Iris pigment epithelial cell (primary cell): ENCODE data around the gene CLIC4.
"Not testable (repeated sequence)": the region's sequence is repeated elsewhere in the genome, so short reads cannot be mapped to it uniquely, and the experiment has no call there.

Experiments
- DNase-seq: peaks from one replicate; pipeline ENCODE4 v3.0.0-alpha.2; 2011; ENCODE audit warnings: low read depth

Gene CLIC4

DNA sequence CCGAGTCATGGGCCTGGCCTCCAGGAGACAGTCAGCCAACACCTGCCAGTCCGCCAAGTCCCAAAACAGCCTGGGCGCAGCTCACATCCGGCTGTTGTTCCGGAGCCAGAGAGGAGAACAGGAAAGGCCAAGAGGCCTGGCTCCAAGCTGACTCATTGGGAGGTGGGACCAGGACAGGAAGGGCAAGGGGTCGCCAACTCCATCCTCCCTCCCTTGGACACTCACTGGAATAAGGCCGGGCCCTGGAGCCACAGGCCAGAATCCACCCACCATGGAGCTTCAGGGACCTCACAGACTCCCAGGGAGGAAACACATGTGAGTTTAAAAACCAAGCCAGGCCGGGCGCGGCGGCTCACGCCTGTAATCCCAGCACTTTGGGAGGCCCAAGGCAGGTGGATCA, 25.1 kb upstream of the CLIC4 start:
- DNase-seq: peak; percentile 76

- DNase-seq: no peak
Observed at GRCh38 chr1:24721533-24721932, 23.7 kb upstream of the CLIC4 start.

GRCh38 chr1:24722073-24723035, 22.9 kb upstream of the CLIC4 start:
- DNase-seq: not testable (repeated sequence)

DNA sequence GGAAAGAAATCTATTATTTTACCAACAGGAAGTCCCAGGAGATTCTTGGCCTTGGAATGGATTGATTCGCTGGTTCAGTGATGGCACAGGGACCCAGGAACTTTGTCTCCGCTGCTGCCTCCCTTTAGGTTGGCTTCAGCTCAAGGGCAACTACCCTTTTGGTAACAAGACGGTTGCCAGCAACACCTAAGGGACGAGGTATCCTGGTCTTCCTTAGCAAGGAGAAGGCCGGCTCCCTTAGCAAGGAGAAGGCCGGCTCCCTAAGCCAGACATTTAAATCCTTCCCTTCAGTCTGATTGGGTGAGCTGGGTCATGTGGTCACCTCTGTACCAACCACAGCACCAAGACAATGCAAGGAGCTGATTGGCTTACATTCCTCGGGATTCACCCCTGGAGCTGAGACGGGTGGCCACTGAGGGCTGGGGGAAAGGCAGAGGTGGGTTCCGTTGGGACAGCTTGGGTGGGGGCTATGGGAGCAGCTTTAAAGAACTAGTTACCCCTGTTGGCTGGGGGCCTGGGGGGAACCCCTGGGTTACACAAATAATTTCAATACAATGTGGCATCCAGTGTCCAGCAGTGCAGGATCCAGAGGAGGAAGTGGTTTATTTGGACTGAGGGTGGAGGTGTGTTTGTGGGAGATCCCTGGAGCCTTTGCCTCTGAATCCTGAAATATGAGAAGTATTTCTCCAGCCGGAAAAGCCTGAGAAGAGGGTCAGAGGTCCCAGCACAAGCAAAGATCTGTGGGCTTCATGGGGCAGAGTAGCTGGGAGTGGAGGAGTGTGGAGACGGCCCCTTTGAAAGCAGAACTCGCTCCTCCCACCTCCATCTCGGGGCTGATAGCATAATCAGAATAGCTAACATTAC, 20.7 kb upstream of the CLIC4 start:
- peak; percentile 90 for DNase-seq

DNA sequence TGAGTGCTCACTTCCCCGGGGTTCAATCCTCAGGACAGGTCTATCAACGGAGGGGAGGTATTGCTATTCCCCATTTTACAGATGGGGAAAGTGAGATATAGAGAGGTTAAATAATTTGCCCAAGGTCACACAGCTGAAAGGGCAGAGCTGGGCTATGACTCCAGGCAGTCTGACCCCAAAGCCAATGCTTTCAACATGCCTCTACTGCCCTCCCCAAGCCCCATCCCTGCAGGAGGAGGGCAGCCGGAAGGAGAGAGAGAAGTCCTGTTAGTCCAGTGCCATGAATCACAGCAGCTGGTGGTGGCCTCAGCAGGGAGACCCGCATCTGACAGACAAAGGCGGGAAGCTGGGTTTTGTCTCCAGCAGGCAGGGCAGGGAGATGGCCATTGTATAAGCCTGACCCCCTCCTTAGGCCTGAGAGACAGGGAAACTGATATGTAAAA, 20.0 kb upstream of the CLIC4 start:
- peak; percentile 36 for DNase-seq

GRCh38 chr1:24726741-24727140, 18.5 kb upstream of the CLIC4 start:
- no peak for DNase-seq

DNA sequence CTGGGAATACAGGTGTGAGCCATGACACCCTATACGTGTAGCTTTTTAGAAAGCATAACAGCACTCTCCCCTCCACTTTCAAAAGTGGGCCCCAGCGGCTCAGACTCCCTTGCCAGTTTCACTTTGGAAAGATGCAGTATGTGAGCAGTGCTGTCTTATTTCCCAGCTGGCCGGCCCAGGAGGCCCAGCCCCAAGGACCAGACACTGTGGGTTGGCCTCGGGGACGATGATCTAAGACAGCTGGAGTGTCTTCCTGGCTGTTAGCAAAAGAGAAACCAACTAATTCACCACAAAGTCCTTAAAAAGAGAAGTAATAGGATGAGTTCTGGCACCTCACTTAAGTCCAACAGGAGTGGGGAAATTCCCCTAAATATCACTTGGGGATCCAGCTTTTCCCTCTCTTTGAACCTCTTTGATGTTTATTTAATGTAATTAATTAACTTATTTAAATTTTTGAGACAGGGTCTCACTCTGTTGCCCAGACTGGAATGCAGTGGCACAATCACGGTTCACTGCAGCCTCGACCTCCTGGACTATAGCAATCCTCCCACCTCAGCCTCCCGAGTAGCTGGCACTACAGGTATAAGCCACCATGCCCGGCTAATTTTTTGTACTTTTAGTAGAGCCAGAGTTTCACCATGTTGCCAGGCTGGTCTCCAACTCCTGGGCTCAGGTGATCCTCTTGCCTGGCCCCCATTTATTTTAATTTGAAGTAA, 17.6 kb upstream of the CLIC4 start:
- DNase-seq: peak; percentile 95

- no peak for DNase-seq
Observed at GRCh38 chr1:24728982-24729381, 16.3 kb upstream of the CLIC4 start.

DNA sequence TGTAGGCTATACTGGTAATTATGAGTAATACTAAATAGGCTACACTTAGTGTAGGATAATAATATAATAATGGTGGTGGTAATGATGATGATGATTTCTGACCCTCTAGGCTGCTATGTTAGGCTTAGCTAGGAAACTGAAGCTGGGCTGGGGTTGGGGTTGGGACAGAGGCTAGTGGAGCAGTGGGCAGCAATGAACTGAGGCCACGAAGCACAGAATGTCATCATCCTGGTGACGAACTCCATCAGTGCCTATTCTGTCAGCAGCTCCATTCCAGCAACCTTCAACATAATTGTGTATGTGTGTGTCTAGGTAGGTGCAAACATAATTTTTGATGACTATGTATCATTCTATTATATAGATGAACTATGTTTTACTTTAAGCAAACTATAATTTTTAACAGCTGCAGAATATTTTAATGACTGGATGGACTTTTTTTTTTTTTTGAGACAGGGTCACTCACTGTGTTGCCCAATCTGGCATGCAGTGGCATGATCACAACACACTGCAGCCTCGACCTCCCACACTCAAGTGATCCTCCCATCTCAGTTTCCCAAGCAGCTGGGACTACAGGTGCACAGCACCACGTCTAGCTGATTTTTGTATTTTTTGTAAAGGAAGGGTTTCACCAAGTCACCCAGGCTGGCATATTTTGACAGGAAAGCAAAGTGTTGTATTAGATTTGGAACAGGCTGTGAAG, 12.9 kb upstream of the CLIC4 start:
- DNase-seq: no peak

GRCh38 chr1:24733342-24733741, 11.9 kb upstream of the CLIC4 start:
- DNase-seq: not testable (repeated sequence)

GRCh38 chr1:24735156-24735508, 10.1 kb upstream of the CLIC4 start:
- DNase-seq: no peak

DNA sequence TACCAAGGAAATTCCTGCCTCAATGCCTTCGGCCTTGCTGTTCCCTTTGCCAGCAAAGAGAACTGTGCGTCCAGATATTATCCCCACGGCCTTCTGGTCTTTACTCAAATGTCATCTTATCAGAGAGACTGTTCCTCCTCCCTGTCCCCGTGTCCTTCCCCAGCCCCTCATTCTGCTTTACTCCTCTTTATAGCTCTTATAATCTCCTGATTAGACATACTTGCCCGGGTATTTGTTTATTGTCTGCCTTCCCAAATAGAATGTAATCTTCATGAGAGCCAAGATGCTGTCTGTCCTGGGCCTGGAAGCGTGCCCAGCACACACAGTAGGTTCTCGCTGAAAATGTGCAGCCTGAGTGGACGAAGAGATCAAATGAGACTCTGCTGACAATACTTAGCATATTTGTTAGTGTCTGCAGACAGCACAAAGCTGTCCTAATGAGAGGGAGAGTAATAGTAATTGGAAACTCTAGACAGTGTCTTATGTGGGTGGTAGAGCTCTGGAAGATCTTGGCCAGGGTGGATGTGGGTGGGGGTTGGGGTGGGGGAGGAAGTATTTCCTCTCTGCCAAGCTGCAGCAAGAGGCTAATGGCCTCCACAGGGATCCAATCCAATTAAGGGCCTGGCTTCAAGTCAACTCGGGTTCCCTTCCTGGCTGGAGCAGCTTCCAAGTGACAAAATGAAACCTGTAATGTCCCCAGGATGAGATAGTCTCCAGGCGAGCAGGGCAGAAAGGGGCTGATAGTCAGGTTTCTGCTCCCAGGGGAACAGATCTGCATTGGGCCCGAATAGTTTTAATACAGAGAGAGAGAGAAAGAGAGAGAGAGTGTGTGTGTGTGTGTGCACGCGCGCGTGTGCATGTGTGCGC, 9.5 kb upstream of the CLIC4 start:
- DNase-seq: peak; percentile 57

DNA sequence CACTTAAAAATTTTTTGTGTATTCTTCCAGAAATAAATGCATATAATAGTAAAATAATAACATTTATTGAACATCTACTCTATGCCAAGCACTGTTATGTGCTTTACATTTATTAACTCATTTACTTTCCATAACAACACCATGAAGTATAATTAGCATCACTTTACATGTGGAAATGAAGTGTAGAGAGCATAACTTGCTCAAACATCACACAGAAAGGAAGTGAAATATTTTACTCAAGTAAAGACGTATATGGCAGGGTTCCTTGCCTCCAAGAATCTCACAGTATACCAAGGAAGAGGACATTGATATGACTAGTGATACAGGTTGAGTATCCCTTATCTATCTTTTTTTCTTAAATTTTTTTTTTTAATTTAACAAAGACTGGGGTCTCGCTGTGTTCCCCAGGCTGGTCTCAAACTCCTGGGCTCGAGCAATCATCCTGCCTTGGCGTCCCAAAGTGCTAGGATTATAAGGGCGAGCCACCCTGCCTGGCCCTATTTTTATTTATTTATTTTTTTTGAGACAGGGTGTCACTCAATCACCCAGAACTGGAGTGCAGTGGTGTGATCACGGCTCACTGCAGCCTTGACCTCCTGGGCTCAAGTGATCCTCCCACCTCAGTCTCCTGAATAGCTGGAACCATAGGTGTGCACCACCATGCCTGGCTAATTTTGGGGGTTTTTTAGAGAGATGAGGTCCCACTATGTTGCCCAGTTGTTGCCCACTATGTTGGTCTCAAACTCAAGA, 7.7 kb upstream of the CLIC4 start:
- DNase-seq: no peak

GRCh38 chr1:24739241-24739640, 6.0 kb upstream of the CLIC4 start:
- DNase-seq: no peak

GRCh38 chr1:24742090-24742938, 2.9 kb upstream of the CLIC4 start:
- DNase-seq: peak; percentile 90

DNA sequence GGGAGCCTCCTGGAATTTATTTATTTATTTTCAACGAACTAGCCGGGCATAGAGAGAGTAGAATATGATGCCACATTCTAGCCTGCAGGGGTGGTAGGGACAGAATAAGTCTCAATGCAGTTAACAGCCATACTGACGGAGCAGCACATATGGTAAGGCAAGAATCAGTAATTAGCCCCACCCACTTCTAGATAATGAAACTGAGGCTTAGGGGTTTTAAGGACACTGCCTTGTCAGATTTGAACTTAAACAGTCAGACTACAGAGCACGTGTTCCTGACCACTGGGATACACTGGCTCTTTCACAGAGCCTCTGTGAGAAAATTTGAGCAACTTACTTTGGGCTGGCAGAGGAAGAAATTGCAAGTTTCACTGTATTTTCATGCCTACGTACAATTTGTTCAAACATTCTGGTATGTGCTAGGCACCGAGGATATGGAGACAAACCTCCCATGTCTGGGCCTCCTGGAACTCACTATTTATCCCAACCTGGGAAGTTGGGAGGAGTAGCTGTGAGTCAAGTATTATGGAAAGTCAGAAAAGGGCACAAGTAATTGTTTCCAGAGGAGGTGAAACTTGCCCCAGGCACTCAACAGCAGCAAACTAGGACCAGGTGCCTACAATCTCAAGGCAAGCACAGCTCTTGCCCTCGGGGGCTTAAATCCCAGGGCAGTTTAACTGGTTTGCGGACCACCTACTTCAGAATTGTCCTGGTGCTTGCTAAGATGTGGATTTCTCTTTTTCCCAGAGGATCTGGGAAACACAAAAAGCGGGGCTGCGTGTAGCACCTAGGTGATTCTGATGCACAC, 1.6 kb upstream of the CLIC4 start:
- DNase-seq: peak; percentile 88

- DNase-seq: peak; percentile 84
Observed at GRCh38 chr1:24745711-24746413, 615 bp downstream of the CLIC4 start.
